GM21529 (cell line): ENCODE measurements around the gene UPF2.
"Not testable (repeated sequence)": the region's sequence is repeated elsewhere in the genome, so short reads cannot be mapped to it uniquely, and the experiment has no call there.

Experiments
- ATAC-seq: cut with Tn5 transposase; IDR thresholded peaks from one replicate; pipeline ENCODE4 v1.9.1; 2021; ENCODE audit not compliant: unreplicated experiment

UPF2 gene, protein sequence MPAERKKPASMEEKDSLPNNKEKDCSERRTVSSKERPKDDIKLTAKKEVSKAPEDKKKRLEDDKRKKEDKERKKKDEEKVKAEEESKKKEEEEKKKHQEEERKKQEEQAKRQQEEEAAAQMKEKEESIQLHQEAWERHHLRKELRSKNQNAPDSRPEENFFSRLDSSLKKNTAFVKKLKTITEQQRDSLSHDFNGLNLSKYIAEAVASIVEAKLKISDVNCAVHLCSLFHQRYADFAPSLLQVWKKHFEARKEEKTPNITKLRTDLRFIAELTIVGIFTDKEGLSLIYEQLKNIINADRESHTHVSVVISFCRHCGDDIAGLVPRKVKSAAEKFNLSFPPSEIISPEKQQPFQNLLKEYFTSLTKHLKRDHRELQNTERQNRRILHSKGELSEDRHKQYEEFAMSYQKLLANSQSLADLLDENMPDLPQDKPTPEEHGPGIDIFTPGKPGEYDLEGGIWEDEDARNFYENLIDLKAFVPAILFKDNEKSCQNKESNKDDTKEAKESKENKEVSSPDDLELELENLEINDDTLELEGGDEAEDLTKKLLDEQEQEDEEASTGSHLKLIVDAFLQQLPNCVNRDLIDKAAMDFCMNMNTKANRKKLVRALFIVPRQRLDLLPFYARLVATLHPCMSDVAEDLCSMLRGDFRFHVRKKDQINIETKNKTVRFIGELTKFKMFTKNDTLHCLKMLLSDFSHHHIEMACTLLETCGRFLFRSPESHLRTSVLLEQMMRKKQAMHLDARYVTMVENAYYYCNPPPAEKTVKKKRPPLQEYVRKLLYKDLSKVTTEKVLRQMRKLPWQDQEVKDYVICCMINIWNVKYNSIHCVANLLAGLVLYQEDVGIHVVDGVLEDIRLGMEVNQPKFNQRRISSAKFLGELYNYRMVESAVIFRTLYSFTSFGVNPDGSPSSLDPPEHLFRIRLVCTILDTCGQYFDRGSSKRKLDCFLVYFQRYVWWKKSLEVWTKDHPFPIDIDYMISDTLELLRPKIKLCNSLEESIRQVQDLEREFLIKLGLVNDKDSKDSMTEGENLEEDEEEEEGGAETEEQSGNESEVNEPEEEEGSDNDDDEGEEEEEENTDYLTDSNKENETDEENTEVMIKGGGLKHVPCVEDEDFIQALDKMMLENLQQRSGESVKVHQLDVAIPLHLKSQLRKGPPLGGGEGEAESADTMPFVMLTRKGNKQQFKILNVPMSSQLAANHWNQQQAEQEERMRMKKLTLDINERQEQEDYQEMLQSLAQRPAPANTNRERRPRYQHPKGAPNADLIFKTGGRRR

DNA sequence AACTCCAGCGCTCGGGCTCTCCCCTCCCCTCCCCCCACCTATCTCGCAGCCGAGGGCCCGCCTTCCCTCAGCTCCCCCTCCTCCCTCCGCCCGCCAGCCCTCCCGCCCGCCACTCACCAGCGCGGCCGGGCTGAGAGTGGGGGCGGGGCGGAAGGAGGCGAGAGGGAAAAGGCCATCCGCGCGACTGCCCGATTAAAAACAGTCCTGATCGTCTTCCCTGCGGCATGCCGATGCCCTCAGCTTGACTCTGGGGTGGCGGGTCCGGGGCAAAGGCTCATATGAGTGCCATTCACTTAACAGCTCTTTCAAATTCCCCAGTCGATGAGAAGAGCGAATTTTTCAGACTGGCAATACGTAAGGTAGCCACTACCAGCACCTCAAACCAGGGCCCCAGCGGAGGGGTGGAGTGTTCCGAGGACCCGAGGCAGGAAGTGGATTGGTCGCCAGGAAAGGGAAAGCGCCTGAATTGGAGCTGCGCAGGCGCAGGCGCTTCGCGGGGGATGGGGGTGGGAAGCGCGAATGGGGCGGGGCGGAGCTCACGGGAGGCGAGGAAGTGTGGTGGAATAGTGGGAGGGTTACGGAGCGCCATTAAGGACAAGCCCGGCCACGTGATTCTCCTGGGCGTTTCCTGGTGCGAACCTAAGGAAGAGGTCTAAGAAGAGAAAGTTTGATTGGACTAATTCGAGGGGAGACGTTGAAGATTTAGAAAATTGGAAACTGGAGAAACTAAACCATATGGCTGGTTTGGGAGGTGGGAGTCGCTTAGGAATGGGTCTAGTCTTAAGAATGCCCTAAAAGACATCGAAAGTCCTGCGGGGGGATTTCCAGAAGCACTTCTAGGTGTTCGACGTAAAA lies at the start of gene UPF2:
TSS of gene UPF2 (minus strand) at position 13 of the 855 bp plus-strand sequence. CDS start 7,386 bp downstream, outside the sequence.
- ATAC-seq = peak; percentile 53

DNA sequence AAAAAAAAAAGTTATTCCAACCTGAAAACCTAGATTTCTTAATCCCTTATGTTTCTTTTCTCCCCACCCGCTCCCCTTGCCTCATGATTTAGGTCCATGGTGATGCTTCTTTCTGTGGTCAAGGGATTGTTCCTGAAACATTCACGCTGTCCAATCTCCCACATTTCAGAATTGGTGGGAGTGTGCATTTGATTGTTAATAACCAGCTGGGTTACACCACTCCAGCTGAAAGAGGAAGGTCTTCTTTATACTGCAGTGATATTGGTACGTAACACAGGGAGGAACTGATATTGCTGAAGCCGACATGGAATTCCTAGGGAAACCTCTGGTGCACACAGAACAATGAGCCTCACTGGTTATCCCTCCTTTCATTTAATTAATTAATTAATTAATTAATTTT lies 48.8 kb upstream of the UPF2 start:
- ATAC-seq = no peak

DNA sequence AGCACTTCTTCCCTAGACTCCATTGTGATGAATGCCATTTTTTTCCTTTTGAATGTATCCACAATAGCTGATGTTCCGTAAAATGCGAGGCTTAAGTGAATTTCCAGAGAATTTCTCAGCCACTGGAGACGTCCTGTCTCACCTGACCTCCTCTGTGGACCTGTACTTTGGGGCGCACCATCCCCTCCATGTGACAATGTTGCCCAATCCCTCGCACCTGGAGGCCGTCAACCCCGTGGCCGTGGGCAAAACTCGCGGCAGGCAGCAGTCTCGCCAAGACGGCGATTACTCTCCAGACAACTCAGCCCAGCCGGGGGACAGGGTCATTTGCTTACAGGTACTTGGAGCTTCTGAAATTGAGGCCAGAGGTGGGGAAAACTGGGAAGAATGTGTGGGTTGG lies 46.3 kb upstream of the UPF2 start:
- ATAC-seq = no peak

DNA sequence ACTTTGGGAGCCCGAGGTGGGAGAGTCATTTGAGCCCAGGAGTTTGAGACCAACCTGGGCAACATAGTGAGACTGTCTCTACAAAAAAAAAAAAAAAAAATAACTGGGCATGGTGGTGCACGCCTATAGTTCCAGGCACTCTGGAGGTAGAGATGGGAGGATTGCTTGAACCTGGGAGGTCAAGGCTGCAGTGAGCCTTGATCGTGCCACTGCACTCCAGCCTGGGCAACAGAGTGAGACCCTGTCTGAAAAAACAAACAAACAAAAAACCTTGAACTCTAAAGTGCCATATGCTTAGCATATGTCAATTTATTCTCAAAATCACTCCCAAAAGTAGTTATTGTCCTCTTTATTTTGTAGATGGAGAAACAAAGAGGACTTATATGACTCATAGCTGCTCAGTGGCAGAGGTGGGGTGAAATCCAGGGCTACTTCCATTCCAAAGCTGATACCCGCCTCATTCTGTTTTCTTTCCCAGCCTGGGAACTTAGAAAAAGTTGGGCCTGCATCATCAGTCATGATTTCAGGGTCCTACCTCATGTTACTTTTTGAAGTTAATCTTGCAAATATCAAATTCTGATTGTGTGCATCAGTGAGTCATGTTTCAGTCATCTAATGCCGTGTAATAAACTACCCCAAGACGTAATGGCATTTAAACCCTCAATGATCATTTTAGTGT lies 39.4 kb upstream of the UPF2 start:
- ATAC-seq = no peak

DNA sequence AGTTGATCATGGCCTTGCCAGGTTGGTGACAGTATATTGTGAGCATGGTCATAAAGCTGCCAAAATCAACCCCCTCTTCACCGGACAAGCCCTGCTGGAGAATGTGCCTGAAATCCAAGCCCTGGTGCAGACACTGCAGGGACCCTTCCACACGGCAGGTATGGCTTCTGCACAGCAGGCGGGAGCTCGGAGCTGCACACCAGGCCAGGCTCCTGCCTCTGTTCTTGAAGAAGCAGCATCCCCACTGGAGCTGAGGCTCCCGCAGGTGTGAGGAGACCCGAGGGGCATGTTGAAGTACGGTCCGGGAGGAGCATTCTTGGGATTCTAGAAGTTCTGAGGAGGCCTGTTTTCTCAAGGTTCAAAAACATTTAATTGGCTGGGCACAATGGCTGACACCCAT lies 38.9 kb upstream of the UPF2 start:
- ATAC-seq = no peak

DNA sequence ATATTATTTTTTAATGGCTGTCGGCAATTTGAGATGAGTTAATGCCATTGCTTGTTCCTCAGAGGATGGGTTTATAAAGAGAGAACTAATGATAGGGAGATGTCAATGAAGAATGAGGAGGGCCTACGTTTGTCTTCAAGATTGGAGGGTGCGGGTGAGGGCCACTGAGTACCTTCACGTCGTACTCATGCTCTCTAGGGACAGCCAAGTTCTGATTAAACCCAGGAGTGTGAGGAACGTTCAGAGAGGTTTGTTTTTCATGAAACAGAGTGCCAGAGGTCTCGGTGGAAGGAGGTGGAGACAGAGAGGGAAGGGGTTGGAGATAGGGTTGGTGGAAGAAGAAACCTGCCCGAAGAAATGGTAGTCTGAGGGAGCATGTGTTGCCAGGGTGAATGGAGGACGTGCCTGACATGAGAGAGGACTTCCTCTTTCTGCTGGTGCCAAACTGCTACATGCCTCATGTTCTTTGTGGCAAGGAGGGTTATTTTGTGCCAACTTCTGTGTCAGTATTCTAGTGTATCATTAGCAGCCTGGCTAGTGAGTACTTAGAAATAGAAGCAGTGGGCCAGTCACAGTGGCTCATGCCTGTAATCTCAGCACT lies 35.1 kb upstream of the UPF2 start:
- no peak for ATAC-seq

DNA sequence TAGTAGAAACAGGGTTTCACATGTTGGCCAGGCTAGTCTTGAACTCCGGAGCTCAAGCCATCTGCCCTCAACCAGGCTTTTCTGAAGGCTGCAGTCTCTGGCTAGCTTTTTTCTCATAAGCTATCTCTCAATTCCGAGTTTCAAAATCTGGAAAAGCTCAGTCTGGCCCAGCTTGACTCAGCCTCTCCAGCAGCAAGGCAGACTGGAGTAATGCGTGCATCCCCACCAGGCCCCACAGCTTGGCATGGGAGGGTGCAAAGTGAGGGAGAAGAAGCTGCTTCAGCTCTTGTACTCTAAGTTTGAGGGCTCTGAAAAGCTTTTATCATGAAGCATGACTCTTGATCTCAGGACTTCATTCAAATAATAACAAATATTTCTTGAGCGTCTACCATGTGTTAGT lies 30.9 kb upstream of the UPF2 start:
- no peak for ATAC-seq

DNA sequence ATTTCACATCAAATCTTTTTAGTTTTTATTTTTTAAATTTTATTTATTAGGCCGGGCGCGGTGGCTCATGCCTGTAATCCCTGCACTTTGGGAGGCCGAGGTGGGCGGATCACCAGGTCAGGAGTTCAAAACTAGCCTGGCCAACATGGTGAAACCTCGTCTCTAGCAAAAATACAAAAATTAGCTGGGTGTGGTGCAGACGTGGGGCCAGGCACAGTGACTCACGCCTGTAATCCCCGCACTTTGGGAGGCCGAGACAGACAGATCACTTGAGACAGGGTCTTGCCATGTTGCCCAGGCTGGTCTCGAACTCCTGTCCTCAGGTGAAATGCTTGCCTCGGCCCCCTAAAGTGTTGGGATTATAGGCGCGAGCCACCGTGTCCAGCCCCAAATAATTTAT lies 28.8 kb upstream of the UPF2 start:
- ATAC-seq = not testable (repeated sequence)

DNA sequence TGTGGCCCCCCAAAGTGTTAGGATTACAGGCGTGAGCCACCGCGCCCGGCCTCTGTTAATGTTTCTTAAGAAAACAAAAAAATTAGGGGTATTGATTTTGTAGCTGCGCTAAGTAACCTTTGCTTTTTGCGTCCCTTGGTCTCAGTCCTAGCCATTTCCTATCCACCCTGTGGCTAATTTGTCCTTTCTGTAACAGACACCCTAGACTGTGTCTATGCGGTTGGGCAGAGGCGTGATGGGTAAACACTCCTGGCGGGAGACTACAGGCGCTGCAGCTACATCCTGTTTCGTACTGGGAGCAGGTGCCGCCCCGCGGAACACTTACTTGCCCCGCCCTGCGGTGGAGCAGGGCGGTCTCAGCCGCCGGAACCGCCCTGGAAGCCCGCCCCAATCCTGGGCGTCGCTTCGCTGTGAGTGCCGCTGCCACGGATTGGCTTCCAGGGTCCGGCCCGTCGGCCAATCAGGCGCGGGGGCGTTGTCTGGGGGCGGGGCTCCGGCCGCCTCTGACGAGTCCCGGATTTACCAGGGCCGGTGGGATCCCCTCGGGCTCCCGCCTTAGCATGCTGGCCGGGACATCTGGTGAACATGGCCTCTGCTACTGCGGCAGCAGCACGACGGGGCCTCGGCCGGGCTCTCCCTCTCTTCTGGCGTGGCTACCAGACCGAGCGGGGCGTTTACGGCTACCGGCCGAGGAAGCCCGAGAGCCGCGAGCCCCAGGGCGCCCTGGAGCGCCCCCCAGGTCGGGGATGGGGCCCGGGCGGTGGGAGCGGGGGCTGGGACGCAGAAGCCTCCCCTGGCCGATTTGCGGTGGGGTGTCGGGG lies 26.1 kb upstream of the UPF2 start, which contains the start of gene DHTKD1:
TSS of gene DHTKD1 (plus strand) at position 506 of the 821 bp plus-strand sequence. CDS start at position 586, 80 bp downstream.
- peak; percentile 97 for ATAC-seq

DNA sequence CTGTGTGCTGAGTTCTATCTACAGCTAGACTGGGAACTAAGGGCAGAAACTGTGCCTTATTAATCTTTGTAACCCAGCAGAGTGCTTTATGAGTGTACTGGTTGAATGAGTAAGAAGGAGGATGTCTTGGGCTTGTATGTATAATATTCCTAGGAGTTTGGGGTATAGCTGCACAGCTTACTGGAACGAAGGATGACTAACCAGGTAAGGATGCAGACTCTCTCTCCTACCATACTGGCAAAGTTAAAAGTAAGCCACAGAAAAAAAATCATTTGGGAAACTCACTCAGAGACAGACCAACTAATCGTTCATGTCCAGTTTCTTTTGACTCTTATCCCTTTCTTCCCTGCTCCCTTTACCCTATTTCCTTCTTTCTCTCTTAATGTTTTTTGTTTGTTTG lies 24.7 kb upstream of the UPF2 start:
- no peak for ATAC-seq

DNA sequence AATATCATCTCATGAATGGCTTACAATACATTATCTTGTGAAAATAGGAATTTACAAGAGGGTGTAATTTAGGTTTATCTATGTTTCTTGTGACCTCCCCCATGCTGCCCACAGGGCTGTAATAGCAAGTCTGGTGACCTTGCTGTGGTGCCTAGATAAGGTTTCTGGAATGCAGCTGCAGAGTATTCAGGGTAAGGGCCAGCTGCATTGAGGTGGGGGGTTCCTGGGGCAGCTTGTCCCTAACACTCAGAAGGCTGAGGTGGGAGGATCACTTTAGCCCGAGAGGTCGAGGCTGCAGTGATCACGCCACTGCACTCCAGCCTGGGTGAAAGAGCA lies 20.8 kb upstream of the UPF2 start:
- ATAC-seq = no peak

DNA sequence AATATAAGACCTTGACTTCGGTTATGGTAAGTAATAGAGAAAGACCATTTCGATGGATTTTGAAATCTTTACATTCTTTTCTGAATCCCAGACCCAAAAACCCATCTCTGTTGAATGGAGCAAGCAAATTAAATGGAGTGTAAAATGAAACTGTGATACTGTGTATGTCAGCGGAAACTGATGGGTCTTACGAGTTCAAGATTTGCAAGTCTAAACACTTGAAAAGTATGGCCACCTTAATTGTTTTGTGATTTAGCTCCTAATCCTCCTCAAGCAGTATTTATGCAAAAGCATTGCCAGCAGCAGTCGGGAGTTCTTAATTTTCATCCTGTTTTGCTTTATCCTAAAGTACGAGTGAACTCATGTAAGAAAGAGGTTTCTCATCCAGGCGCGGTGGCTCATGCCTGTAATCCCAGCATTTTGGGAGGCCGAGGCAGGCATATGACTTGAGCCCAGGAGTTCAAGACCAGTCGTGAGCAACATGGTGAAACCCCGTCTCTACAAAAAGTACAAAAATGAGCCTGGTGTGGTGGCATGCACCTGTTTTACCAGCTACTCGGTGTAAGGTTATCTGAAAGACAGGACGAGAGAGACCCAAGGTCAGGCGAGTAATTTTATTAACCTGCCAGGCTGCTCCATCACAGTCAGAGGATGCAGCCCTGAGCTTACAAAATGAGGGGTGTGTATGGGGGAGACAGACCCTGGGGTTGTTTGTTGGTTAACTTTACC lies 20.3 kb upstream of the UPF2 start:
- ATAC-seq = no peak

DNA sequence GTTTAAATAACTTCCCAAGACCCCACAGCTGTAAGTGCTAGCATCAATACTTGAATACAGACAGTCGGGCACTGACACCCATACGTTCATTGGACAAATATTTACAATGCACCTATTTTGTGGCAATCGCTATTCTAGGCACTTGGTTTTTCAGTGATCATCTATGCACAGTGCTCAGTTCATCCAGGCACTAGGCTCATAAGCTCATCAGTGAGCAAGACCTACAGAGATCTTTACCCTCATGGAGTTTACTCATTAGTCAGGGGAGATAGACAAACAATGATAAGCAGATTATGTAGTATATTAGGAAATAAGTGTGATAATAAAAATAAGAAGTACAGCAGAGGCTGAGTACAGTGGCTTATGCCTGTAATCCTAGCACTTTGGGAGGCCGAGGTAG lies 18.5 kb upstream of the UPF2 start:
- ATAC-seq = no peak

DNA sequence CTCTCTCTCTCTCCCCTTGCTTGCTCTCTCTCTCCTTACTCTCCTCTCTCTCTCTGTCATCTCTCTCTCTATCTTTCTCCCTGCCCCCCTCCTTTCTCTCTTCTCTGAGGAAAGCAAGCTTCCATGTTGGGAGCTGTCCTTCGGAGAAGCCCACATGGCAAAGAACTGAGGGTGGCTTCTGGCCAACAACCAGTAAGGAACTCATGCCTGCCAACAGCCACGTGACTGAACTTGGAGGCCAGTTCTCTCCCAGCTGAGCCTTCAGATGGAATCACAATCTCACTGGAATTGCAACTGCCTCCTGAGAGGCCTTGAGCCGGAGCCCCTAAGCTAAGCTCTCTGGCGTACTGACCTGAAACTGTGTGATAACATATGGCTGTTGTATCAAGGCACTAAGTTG lies 14.1 kb upstream of the UPF2 start:
- no peak for ATAC-seq

DNA sequence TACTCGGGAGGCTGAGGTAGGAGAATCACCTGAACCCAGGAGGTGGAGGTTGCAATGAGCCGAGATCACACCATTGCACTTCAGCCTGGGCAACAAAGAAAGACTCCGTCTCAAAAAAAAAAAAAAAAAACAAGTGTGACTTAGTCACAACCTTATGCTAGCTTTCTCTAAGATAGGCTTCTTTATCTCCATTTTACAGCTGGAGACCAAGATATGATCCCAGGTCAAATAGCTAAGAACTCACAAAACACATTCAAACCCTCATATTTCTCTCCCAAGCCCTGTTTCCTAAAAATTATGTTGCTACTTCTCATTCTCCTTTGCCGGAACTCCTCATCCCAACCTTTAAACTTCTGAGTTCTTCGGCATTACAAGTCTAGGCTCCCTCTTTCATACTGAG lies 13.1 kb upstream of the UPF2 start:
- ATAC-seq = no peak

DNA sequence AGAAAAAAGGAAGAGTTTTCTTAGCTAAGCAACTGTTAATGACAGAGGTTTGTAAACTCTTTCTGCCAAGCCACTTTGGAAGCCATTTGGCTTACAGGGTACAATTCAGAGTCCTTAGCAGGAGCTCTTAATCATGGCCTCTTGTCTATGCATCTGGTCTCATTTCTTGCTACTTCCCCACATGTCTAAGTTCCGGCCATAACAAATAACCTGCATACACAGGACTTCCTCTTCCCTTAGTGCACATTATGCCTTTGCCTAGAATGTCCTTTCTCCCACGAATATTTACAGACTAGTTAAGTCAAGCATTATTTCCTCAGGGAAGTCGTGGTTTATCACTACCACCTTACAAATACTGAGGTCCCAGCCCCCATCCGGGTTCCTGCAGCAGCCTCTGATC lies 8.6 kb upstream of the UPF2 start:
- ATAC-seq = no peak

DNA sequence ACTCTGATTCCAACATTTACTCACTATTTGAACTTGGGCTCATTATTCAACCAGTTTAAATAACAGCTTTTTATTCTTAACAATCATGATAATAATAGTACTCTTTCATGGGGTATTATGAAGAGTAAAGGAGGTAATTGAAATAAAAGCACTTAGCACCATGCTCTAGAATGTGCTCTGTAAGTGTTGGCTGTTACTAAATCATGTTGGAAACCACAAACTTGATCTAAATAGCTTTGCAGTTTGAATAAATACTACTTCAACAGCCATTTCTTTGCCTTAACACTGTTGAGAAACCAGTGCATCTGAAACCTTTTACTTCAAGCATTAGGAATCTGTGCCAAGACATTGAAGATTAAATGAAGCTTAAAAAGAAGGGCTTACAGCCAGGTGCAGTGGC lies 7.9 kb upstream of the UPF2 start:
- no peak for ATAC-seq

DNA sequence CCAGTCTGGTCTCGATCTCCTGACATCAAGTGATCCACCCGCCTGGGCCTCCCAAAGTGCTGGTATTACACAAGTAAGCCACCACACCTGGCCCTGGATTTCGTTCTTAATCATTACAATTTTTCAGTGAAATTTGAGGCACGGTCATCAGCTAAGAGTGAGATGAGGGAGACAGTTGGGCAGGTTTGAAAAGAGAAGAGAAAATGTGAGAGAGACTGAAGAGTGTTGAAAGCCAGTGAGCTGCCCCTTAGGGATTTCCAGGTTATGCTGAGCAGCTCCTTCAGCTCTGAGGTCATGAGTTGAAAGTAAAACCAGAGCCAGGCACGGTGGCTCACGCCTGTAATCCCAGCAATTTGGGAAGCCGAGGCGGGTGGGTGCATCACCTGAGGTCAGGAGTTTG lies 5.9 kb upstream of the UPF2 start:
- peak; percentile 30 for ATAC-seq
